A673 (cell line): ENCODE measurements around the gene GALNT9. TPM values are rescaled to one million over a fixed set of nuclear protein-coding genes. Genes with fewer than 3 reads are reported as not detected.
A peak's percentile ranks its signal among the peaks of the same experiment; 100 is the strongest.

Experiments
- BruUV-seq: library from RNA; stranded (reverse); fragments of 400-500 nt; replicated peaks from 2 replicates; lab custom pipeline; 2021; lab: Mats Ljungman, UMichigan
- CTCF ChIA-PET: fragments of 300-600 bp; sonication (Branson Sonifier 250); formaldehyde crosslinking; loops from one replicate; lab custom pipeline; 2022; ENCODE audit warnings: antibody characterized with exemption; lab: Charles Lee
- POLR2A ChIA-PET: fragments of 300-600 bp; sonication (Branson Sonifier 250); formaldehyde crosslinking; loops from one replicate; lab custom pipeline; 2022; ENCODE audit warnings: antibody characterized with exemption; ENCODE audit not compliant: low non-redundant PET; lab: Charles Lee
- DNase-seq: peaks from one replicate; pipeline ENCODE4 v3.0.0-alpha.2; 2015; ENCODE audit warnings: low spot score
- H3K27ac ChIP-seq: fragments of 200-600 bp; sonication (generic); 2 replicates; pipeline ENCODE4 v1.5.1; 2016; ENCODE audit warnings: mixed run types, low read depth, mild to moderate bottlenecking, mixed read lengths, antibody characterized with exemption, low read length; ENCODE audit not compliant: poor library complexity, severe bottlenecking
- H3K27me3 ChIP-seq: fragments of 200-600 bp; sonication (generic); replicated peaks from 2 replicates; pipeline ENCODE4 v1.6.1; 2017; ENCODE audit warnings: mixed run types, low read depth, mild to moderate bottlenecking, mixed read lengths, antibody characterized with exemption, low read length; ENCODE audit not compliant: insufficient read depth, poor library complexity
- H3K36me3 ChIP-seq: fragments of 200-600 bp; sonication (generic); 2 replicates; pipeline ENCODE4 v1.6.1; 2016; ENCODE audit warnings: mixed run types, mild to moderate bottlenecking, mixed read lengths, antibody characterized with exemption, low read length; ENCODE audit not compliant: insufficient read depth, poor library complexity, severe bottlenecking
- H3K4me1 ChIP-seq: fragments of 200-600 bp; sonication (generic); 2 replicates; pipeline ENCODE4 v1.6.1; 2017; ENCODE audit warnings: mixed run types, mild to moderate bottlenecking, mixed read lengths, antibody characterized with exemption, low read length; ENCODE audit not compliant: insufficient read depth, poor library complexity, severe bottlenecking
- H3K4me3 ChIP-seq: fragments of 200-600 bp; sonication (generic); 2 replicates; pipeline ENCODE4 v1.5.1; 2016; ENCODE audit warnings: low read depth, mixed run types, mild to moderate bottlenecking, mixed read lengths, low read length; ENCODE audit not compliant: poor library complexity, severe bottlenecking
- H3K9me3 ChIP-seq: fragments of 200-600 bp; sonication (generic); 2 replicates; pipeline ENCODE4 v1.6.1; 2016; ENCODE audit warnings: mixed run types, low read depth, mild to moderate bottlenecking, mixed read lengths, antibody characterized with exemption, low read length; ENCODE audit not compliant: poor library complexity, severe bottlenecking
- EZH2 ChIP-seq: fragments of 200-600 bp; sonication (generic); IDR thresholded peaks from 2 replicates; pipeline ENCODE4 v1.6.1; 2017; ENCODE audit warnings: borderline replicate concordance, low read depth, mild to moderate bottlenecking, mixed read lengths, antibody characterized with exemption, low read length; ENCODE audit not compliant: poor library complexity, severe bottlenecking
- intact Hi-C: fragments of 100-400 bp; cut with micrococcal nuclease; formaldehyde crosslinking; loops from one replicate; pipeline ENCODE4 v1.10.0; 2022; ENCODE audit not compliant: unreplicated experiment
- total RNA-seq: library from RNA; stranded (reverse); gene quantifications from 2 replicates; pipeline ENCODE4 v1.2.3, GENCODE V29; 2021
- TF ChIP-seq, protein P1 (sequence below): fragments of 300-800, 200-600 bp; sonication (generic); conservative IDR thresholded peaks from 2 replicates; pipeline ENCODE4 v1.5.1; 2017; ENCODE audit warnings: low read depth, mild to moderate bottlenecking, antibody characterized with exemption, low read length, moderate library complexity, mixed read lengths

The GALNT9 gene
- total RNA-seq, 1 experiment from 2014 or later = 7.4 TPM

DNA sequence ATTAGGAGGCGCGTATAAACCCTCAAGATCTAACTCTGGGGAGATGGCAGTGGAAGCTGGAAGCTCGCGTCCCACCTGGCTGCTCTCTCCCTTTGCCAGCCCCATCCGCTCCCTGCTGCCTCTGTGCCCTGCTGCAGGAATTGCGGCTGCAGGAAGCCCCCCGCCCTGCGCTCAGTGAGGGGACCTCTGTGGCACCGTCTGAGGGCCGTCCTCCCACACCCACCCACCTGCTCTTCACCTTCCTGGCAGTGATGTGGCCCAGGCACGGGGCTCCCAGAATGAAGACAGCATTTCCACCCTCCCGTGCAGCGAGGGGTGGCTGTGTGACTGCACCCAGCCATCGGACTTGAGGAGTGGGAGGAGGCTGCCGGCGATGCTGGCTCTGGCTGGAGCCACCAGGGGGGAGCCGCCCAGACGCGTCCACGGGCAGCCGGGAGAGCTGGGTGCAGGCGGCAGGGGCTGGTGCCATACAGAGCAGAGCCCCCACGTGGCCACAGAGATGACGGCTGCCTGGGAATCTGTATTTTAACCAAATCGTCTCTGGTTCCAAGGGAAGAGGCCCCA, 28.3 kb upstream of the GALNT9 start:
- POLR2A ChIA-PET = no interaction called here
- no TSS peak for BruUV-seq
- no peak for DNase-seq
- intact Hi-C loops = no loop called here
- TF ChIP-seq, protein P1, sequence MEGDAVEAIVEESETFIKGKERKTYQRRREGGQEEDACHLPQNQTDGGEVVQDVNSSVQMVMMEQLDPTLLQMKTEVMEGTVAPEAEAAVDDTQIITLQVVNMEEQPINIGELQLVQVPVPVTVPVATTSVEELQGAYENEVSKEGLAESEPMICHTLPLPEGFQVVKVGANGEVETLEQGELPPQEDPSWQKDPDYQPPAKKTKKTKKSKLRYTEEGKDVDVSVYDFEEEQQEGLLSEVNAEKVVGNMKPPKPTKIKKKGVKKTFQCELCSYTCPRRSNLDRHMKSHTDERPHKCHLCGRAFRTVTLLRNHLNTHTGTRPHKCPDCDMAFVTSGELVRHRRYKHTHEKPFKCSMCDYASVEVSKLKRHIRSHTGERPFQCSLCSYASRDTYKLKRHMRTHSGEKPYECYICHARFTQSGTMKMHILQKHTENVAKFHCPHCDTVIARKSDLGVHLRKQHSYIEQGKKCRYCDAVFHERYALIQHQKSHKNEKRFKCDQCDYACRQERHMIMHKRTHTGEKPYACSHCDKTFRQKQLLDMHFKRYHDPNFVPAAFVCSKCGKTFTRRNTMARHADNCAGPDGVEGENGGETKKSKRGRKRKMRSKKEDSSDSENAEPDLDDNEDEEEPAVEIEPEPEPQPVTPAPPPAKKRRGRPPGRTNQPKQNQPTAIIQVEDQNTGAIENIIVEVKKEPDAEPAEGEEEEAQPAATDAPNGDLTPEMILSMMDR = no peak
- no peak for TF ChIP-seq EZH2
- Histone ChIP-seq H3K27ac (no peak overlapping the region), H3K27me3 (no peaks in the 10 kb centered on the region), H3K4me1 (peaks cover 34% of the 10 kb centered on the region), H3K36me3 (no peaks in the 10 kb centered on the region), H3K9me3 (no peaks in the 10 kb centered on the region), H3K4me3 (no peak overlapping the region)
- CTCF ChIA-PET = no interaction called here

DNA sequence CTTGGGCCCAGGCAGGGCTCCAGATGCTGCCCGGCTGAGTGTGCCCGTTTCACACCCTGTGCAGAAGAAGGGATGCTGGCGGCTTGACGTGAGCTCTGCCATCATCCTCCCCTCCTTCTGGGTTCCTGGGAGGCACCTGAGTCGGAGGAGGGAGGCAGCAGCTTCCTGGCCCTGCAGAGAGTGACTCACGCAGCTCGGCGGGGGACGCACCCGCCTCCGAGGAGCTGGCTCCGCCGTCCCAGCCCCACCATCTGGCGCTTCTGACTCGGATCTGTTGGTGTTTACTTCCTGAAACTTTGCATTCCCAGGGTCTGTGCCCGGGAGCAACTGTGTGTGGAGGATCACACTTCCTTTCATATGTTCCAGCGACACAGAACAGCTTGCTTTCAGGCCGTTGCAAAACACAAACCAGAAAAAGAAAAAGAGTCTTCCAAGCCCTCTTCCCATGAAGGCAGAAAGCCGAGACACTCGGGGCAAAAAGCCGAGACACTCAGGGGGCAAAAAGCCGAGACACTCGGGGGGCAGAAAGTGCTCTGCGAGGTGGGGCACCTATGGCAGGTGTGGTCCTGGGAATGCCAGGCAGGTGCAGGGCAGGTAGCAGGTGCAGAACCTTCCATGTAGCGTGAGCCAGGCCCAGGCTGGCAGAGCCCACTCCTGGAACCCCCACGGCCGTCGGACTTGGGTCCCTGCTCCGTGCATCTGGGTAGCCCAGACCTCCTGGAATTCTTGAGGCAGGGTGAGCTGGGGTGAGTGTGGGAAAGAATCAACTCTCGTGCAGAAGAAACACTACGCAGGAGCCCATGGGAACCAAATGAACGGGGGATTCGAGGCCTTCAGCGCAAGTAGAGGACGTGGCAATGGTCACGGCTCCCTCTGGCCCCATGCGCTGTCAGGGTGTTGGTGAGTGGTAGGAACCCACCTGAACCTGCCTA, 27.6 kb upstream of the GALNT9 start:
- intact Hi-C loops = no loop called here
- CTCF ChIA-PET = interaction anchor here (0.7 kb wide), 1 partner anchor 66 kb away, joined by 3 read pairs; no protein-coding TSS in a partner anchor
- TF ChIP-seq EZH2 = no peak
- H3K4me1 ChIP-seq = peaks cover 34% of the 10 kb centered on the region
- H3K27ac ChIP-seq = peak overlapping the region; percentile 67
- no peak overlapping the region for H3K4me3 ChIP-seq
- H3K27me3 ChIP-seq = no peaks in the 10 kb centered on the region
- no TSS peak for BruUV-seq
- POLR2A ChIA-PET = interaction anchor here (0.7 kb wide), 1 partner anchor 16 kb away, joined by 5 read pairs; no protein-coding TSS in a partner anchor
- no peaks in the 10 kb centered on the region for H3K36me3 ChIP-seq
- peak; percentile 90 for DNase-seq
- no peaks in the 10 kb centered on the region for H3K9me3 ChIP-seq

DNA sequence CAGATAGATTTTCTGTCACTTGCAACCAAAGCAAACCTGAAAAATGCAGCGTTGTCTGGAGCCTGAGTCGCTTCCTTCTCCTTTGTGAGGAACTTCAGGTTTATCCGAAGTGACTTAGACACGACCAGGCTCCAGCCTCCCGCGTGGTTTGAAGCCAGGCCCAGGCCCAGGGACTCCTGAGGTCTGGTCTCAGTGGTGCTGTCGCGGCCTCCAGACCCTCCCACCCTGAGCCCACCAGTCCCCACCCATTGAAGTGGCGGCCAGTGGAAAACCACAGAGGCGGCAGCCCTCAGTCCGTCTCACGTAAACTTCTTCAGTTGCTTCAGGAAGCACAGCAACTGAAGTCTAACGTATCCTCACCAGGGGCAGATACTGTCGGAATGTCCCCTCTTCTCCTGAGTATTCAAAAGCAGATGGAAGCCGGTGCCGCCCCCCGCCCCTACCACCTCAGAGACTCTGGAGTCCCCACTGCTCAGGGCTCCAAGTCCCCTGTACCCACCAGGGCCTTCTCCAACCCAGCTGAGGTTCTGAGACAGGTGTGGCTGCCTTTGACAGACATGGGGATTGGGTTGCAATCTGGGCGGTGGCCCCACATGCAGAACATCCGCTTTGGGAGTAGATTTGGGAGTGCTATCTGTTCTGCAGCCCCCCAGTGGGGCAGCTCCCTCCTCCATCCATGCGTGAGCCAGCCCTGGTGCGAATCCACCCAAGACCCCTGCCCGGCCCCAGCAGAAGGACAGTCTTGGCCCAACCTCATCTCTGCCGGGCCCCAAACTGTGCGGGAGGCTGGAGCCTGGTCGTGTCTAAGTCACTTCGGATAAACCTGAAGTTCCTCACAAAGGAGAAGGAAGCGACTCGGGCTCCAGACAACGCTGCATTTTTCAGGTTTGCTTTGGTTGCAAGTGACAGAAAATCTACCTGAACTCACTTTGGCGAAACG, 26.6 kb upstream of the GALNT9 start:
- no peak overlapping the region for H3K27ac ChIP-seq
- no peaks in the 10 kb centered on the region for H3K36me3 ChIP-seq
- ChIA-PET CTCF (interaction anchor here (0.7 kb wide), 1 partner anchor 66 kb away, joined by 3 read pairs; no protein-coding TSS in a partner anchor), POLR2A (interaction anchor here (0.7 kb wide), 1 partner anchor 15 kb away, joined by 5 read pairs; no protein-coding TSS in a partner anchor)
- H3K4me3 ChIP-seq = no peak overlapping the region
- no peak for TF ChIP-seq EZH2
- TF ChIP-seq, protein P1 = no peak
- no peaks in the 10 kb centered on the region for H3K27me3 ChIP-seq
- no TSS peak for BruUV-seq
- H3K4me1 ChIP-seq = peaks cover 34% of the 10 kb centered on the region
- no peaks in the 10 kb centered on the region for H3K9me3 ChIP-seq
- no peak for DNase-seq
- intact Hi-C loops = no loop called here
